Smooth muscle cell (in vitro differentiated cells): ENCODE results near the gene GBP2. TPM values are rescaled to one million over a fixed set of nuclear protein-coding genes. Genes with fewer than 3 reads are reported as not detected.

Source experiments
- DNase-seq: peaks from one replicate; lab custom pipeline; 2025; ENCODE audit not compliant: unreplicated experiment; lab: John Stamatoyannopoulos, UW
- H2AFZ ChIP-seq: fragments of 200-600 bp; sonication (generic); 2 replicates; pipeline ENCODE4 v1.6.0; 2016; ENCODE audit warnings: antibody characterized with exemption, low read depth, mild to moderate bottlenecking
- H3F3A ChIP-seq: fragments of 200-600 bp; sonication (generic); 2 replicates; pipeline ENCODE4 v1.6.0; 2017; ENCODE audit warnings: antibody characterized with exemption, low read depth
- H3K27ac ChIP-seq: fragments of 200-600 bp; sonication (generic); 2 replicates; pipeline ENCODE4 v1.5.1; 2016; ENCODE audit warnings: low read depth, mild to moderate bottlenecking
- H3K27me3 ChIP-seq: fragments of 200-600 bp; sonication (generic); 2 replicates; pipeline ENCODE4 v1.6.1; 2016; ENCODE audit warnings: low read depth, mild to moderate bottlenecking
- H3K36me3 ChIP-seq: fragments of 200-600 bp; sonication (generic); 2 replicates; pipeline ENCODE4 v1.5.1; 2016; ENCODE audit warnings: low read depth
- H3K4me1 ChIP-seq: fragments of 200-600 bp; sonication (generic); 2 replicates; pipeline ENCODE4 v1.5.1; 2016; ENCODE audit warnings: low read depth
- H3K4me2 ChIP-seq: fragments of 200-600 bp; sonication (generic); 2 replicates; pipeline ENCODE4 v1.6.0; 2016; ENCODE audit warnings: mild to moderate bottlenecking
- H3K4me3 ChIP-seq: fragments of 200-600 bp; sonication (generic); 2 replicates; pipeline ENCODE4 v1.5.1; 2016; ENCODE audit warnings: mild to moderate bottlenecking
- H3K79me2 ChIP-seq: fragments of 200-600 bp; sonication (generic); 2 replicates; pipeline ENCODE4 v1.6.0; 2016; ENCODE audit warnings: low read depth, mild to moderate bottlenecking
- H3K9ac ChIP-seq: fragments of 200-600 bp; sonication (generic); 2 replicates; pipeline ENCODE4 v1.6.0; 2016; ENCODE audit warnings: low read depth
- H3K9me3 ChIP-seq: fragments of 200-600 bp; sonication (generic); replicated peaks from 2 replicates; pipeline ENCODE4 v1.5.1; 2016; ENCODE audit warnings: low read depth
- H4K20me1 ChIP-seq: fragments of 200-600 bp; sonication (generic); 2 replicates; pipeline ENCODE4 v1.6.0; 2016; ENCODE audit warnings: low read depth
- CTCF ChIP-seq: fragments of 200-600 bp; sonication (generic); IDR thresholded peaks from 2 replicates; pipeline ENCODE4 v1.5.1; 2017; ENCODE audit warnings: borderline replicate concordance, mild to moderate bottlenecking, antibody characterized with exemption; ENCODE audit not compliant: insufficient read depth, poor library complexity, severe bottlenecking
- WGBS: methylation state at CpG from one replicate; pipeline ENCODE4 v1.1.7; 2016; ENCODE audit warnings: low lambda C conversion rate; 5-methylcytosine and 5-hydroxymethylcytosine counted together
- polyA plus RNA-seq: library from polyadenylated mRNA; unstranded; fragments of >200 nt; fragmentation: Nextera tagmentation; extraction: Ambion mirVana; gene quantifications from 2 replicates; pipeline ENCODE4 v1.2.1, GENCODE V29; 2016
- total RNA-seq: library from RNA; depleted of rRNA; stranded (reverse); fragments of >200 nt; gene quantifications from 2 replicates; pipeline ENCODE4 v1.2.3, GENCODE V29; 2014

The GBP2 gene
- total and polyA plus RNA-seq, 2 experiments from 2014 or later = 2.1 to 3.1 TPM

- H2AFZ ChIP-seq = no peak overlapping the region
- H3K4me3 ChIP-seq = no peak overlapping the region
- H3K36me3 ChIP-seq = no peaks in the 10 kb centered on the region
- WGBS = 83% methylated on average over 2 of the region's 2 CpGs
- no peaks in the 10 kb centered on the region for H3K27me3 ChIP-seq
- H3K9ac ChIP-seq = no peak overlapping the region
- H3K79me2 ChIP-seq = no peaks in the 10 kb centered on the region
- no peaks in the 10 kb centered on the region for H3K4me1 ChIP-seq
- H3F3A ChIP-seq = no peaks in the 10 kb centered on the region
- no peaks in the 10 kb centered on the region for H3K9me3 ChIP-seq
- no peak for TF ChIP-seq CTCF
- no peaks in the 10 kb centered on the region for H4K20me1 ChIP-seq
- no peak overlapping the region for H3K27ac ChIP-seq
- no peak overlapping the region for H3K4me2 ChIP-seq
- no peak for DNase-seq
Observed at GRCh38 chr1:89143484-89143883, 17.6 kb upstream of the GBP2 start.

- H2AFZ ChIP-seq = no peak overlapping the region
- H3K27me3 ChIP-seq = no peaks in the 10 kb centered on the region
- no peaks in the 10 kb centered on the region for H3K9me3 ChIP-seq
- no peaks in the 10 kb centered on the region for H3K79me2 ChIP-seq
- no peaks in the 10 kb centered on the region for H3F3A ChIP-seq
- no peaks in the 10 kb centered on the region for H4K20me1 ChIP-seq
- 92% methylated on average over 4 of the region's 4 CpGs for WGBS
- no peak overlapping the region for H3K27ac ChIP-seq
- no peaks in the 10 kb centered on the region for H3K4me1 ChIP-seq
- H3K4me3 ChIP-seq = no peak overlapping the region
- H3K9ac ChIP-seq = no peak overlapping the region
- DNase-seq = no peak
- no peak overlapping the region for H3K4me2 ChIP-seq
- no peaks in the 10 kb centered on the region for H3K36me3 ChIP-seq
- no peak for TF ChIP-seq CTCF
Observed at GRCh38 chr1:89142160-89142559, 16.2 kb upstream of the GBP2 start.

- no peak overlapping the region for H3K4me3 ChIP-seq
- no peaks in the 10 kb centered on the region for H3K79me2 ChIP-seq
- H3K27me3 ChIP-seq = no peaks in the 10 kb centered on the region
- DNase-seq = no peak
- H3F3A ChIP-seq = no peaks in the 10 kb centered on the region
- no peak overlapping the region for H3K9ac ChIP-seq
- no peaks in the 10 kb centered on the region for H3K9me3 ChIP-seq
- no peak overlapping the region for H3K27ac ChIP-seq
- TF ChIP-seq CTCF = no peak
- H3K36me3 ChIP-seq = no peaks in the 10 kb centered on the region
- no peak overlapping the region for H2AFZ ChIP-seq
- no peaks in the 10 kb centered on the region for H4K20me1 ChIP-seq
- H3K4me1 ChIP-seq = no peaks in the 10 kb centered on the region
- H3K4me2 ChIP-seq = no peak overlapping the region
- WGBS = 100% methylated on average over 1 of the region's 1 CpG
Observed at GRCh38 chr1:89133747-89134146, 7.8 kb upstream of the GBP2 start.

- Histone ChIP-seq H3K36me3 (no peaks in the 10 kb centered on the region), H3K4me2 (no peak overlapping the region), H4K20me1 (no peaks in the 10 kb centered on the region), H3K4me1 (peaks cover 6% of the 10 kb centered on the region), H3K27me3 (no peaks in the 10 kb centered on the region), H3K9me3 (no peaks in the 10 kb centered on the region), H3K79me2 (no peaks in the 10 kb centered on the region), H2AFZ (no peak overlapping the region), H3K9ac (no peak overlapping the region), H3F3A (no peaks in the 10 kb centered on the region), H3K27ac (no peak overlapping the region), H3K4me3 (no peak overlapping the region)
- no peak for DNase-seq
- 67% methylated on average over 1 of the region's 1 CpG for WGBS
- TF ChIP-seq CTCF = no peak
Observed at GRCh38 chr1:89130716-89131115, 4.8 kb upstream of the GBP2 start.
